Measurements from ENCODE around the gene COMMD6. TPM values are rescaled to one million over a fixed set of nuclear protein-coding genes. Genes with fewer than 3 reads are reported as not detected.
A peak's percentile ranks its signal among the peaks of the same experiment; 100 is the strongest.

Gene COMMD6
- total and polyA plus RNA-seq, 2 donors (not counting 1 experiment from before 2014, with no cell fraction given): 78.0 to 153 TPM

- WGBS (ENCODE audit: insufficient coverage): 1% methylated on average over 48 of the region's 58 CpGs
- no peak within 1 kb of the TSS for H3K27ac ChIP-seq (ENCODE audit: low read length in 2 of 2)
- Mint-ChIP-seq H3K4me1 (peaks cover 15% of the 10 kb centered on the region), H3K27me3 (peaks cover 57% of the 10 kb centered on the region), H3K4me3 (peak within 1 kb of the TSS; percentile 100), H3K27ac (peak within 1 kb of the TSS; percentile 76), H3K9me3 (ENCODE audit: insufficient read depth) (no peaks in the 10 kb centered on the region)
- peak within 1 kb of the TSS; percentile 96 for H3K4me2 ChIP-seq (replicated peaks; ENCODE audit: low read depth, low read length, poor library complexity, severe bottlenecking)
- H3K9ac ChIP-seq (ENCODE audit: low read length): peak within 1 kb of the TSS; percentile 74
- POLR2A ChIA-PET: no interaction called here
- ATAC-seq (ENCODE audit: low read depth): peak; percentile 85
- no peaks in the 10 kb centered on the region for H3K9me3 ChIP-seq (ENCODE audit: control extremely low read depth in 1 of 3, control insufficient read depth in 2 of 3, insufficient read depth in 1 of 3, low read length in 2 of 3)
- H3K79me2 ChIP-seq (ENCODE audit: control insufficient read depth, insufficient read depth, low read length): no peaks in the 10 kb centered on the region
- no peaks in the 10 kb centered on the region for H3K36me3 ChIP-seq (replicated peaks in 1 of 2; ENCODE audit: control extremely low read depth in 1 of 2, control insufficient read depth in 1 of 2, extremely low read depth in 1 of 2, insufficient read depth in 2 of 2, low read length in 1 of 2)
- H2AFZ ChIP-seq (ENCODE audit: insufficient read depth, low read depth, low read length, poor library complexity, severe bottlenecking): peak within 1 kb of the TSS; percentile 90
- peaks cover 12 to 14% of the 10 kb centered on the region in 2 donors for H3K4me1 ChIP-seq (ENCODE audit: control insufficient read depth in 2 of 2, insufficient read depth in 2 of 2, low read length in 2 of 2)
- no peak for TF ChIP-seq EZH2 (IDR thresholded peaks at IDR 0.05; ENCODE audit: borderline replicate concordance, insufficient read depth, low read depth, low read length, poor library complexity, severe bottlenecking)
- peak; percentile 90 for TF ChIP-seq CTCF (IDR thresholded peaks at IDR 0.05)
- no peaks in the 10 kb centered on the region for H4K20me1 ChIP-seq (ENCODE audit: control insufficient read depth, insufficient read depth, low read length, poor library complexity, severe bottlenecking)
- DNase-seq: peak; percentile 81
- H3K27me3 ChIP-seq (replicated peaks in 1 of 4; ENCODE audit: control extremely low read depth in 1 of 4, control insufficient read depth in 3 of 4, insufficient read depth in 4 of 4, low read length in 3 of 4): peaks cover 0 to 50% (median 31%) of the 10 kb centered on the region in 4 experiments
- CTCF ChIA-PET: interaction anchor here (0.6 to 1.4 kb wide), 8 partner anchors 10 to 115 kb away, joined by 3 to 5 read pairs (median 3); partner anchors contain the start of gene UCHL3
- intact Hi-C loops (cut with micrococcal nuclease): loop anchor here (1.0 to 5.0 kb wide), 4 partner anchors 55 to 155 kb away; partner anchors contain the start of genes COMMD6, LMO7 and UCHL3
- H3K4me3 ChIP-seq (ENCODE audit: control extremely low read depth in 1 of 5, extremely low read depth in 1 of 5, insufficient read depth in 1 of 5, low read depth in 2 of 5, low read length in 4 of 5): peak within 1 kb of the TSS; percentile 31 to 83 (median 65)
These were observed 55.4 kb downstream of the COMMD6 start, which contains the start of gene TBC1D4 for GRCh38 chr13:75482070-75482819. TSS of gene TBC1D4 (minus strand) at chr13:75482169. CDS start at chr13:75481767, 402 bp downstream.

All from B cell (primary cell).